Endothelial cell (in vitro differentiated cells): ENCODE measurements around the gene FARP1. TPM values are rescaled to one million over a fixed set of nuclear protein-coding genes. Genes with fewer than 3 reads are reported as not detected.

Source experiments
- DNase-seq: peaks from one replicate; pipeline ENCODE4 v3.0.0; 2021; ENCODE audit warnings: low spot score
- H3K27ac Mint-ChIP-seq: one replicate; pipeline ENCODE4 v1.8.0; 2021; ENCODE audit warnings: mixed read lengths, inconsistent platforms; ENCODE audit not compliant: unreplicated experiment
- H3K27me3 Mint-ChIP-seq: one replicate; pipeline ENCODE4 v1.8.0; 2021; ENCODE audit warnings: mild to moderate bottlenecking, moderate library complexity, mixed read lengths, inconsistent platforms; ENCODE audit not compliant: unreplicated experiment
- H3K36me3 Mint-ChIP-seq: one replicate; pipeline ENCODE4 v1.8.0; 2021; ENCODE audit warnings: mild to moderate bottlenecking, low read depth, mixed read lengths, inconsistent platforms; ENCODE audit not compliant: unreplicated experiment
- H3K4me1 Mint-ChIP-seq: one replicate; pipeline ENCODE4 v1.8.0; 2021; ENCODE audit warnings: mild to moderate bottlenecking, mixed read lengths, inconsistent platforms; ENCODE audit not compliant: unreplicated experiment
- H3K4me3 Mint-ChIP-seq: one replicate; pipeline ENCODE4 v1.8.0; 2021; ENCODE audit warnings: mild to moderate bottlenecking, mixed read lengths, inconsistent platforms; ENCODE audit not compliant: unreplicated experiment
- H3K9me3 Mint-ChIP-seq: one replicate; pipeline ENCODE4 v1.8.0; 2021; ENCODE audit warnings: mixed read lengths, inconsistent platforms; ENCODE audit not compliant: unreplicated experiment
- CTCF ChIP-seq: fragments of 200-600 bp; sonication (generic); IDR thresholded peaks from one replicate; pipeline ENCODE4 v1.5.0; 2021; ENCODE audit warnings: antibody characterized with exemption; ENCODE audit not compliant: unreplicated experiment
- total RNA-seq: library from RNA; stranded (reverse); fragmentation: NEBNext Ultra II Directional; extraction: Animal tissue kit (Norgen Biotek cat#: 25700); gene quantifications from one replicate; pipeline ENCODE4 v1.2.1, GENCODE V29; 2021; ENCODE audit not compliant: unreplicated experiment

FARP1 gene
- total RNA-seq, 1 donor from 2014 or later, result 167 TPM

- Mint-ChIP-seq H3K4me1 (no peaks in the 10 kb centered on the region), H3K9me3 (no peaks in the 10 kb centered on the region), H3K4me3 (no peak overlapping the region), H3K27me3 (peaks cover 2% of the 10 kb centered on the region), H3K27ac (no peak overlapping the region), H3K36me3 (peaks cover 32% of the 10 kb centered on the region)
- no peak for TF ChIP-seq CTCF
- DNase-seq, result no peak
Measured at GRCh38 chr13:98397221-98397620, 254.3 kb downstream of the FARP1 start.

DNA sequence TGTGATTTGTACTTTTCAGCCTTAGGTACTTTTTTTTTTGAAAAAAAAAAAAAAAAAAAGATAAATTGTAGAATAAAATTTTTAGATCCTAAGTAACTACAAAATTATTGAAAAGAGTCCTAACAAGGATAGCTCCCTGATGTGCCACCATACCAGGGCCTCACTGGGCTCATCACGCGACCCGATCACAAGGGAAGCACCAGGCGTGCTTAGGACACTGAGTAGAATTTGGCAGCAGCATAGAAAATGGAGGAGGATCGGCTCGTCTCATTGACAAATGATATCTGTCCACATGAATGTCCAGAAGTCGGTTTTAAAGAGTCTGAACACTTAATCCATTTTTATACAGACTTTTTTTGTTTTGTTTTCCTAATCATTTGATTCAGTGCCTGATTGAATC is 255.0 kb downstream of the FARP1 start:
- no peak for DNase-seq
- Mint-ChIP-seq H3K4me3 (no peak overlapping the region), H3K4me1 (no peaks in the 10 kb centered on the region), H3K36me3 (peaks cover 27% of the 10 kb centered on the region), H3K9me3 (no peaks in the 10 kb centered on the region), H3K27ac (no peak overlapping the region), H3K27me3 (peaks cover 2% of the 10 kb centered on the region)
- TF ChIP-seq CTCF, result no peak

DNA sequence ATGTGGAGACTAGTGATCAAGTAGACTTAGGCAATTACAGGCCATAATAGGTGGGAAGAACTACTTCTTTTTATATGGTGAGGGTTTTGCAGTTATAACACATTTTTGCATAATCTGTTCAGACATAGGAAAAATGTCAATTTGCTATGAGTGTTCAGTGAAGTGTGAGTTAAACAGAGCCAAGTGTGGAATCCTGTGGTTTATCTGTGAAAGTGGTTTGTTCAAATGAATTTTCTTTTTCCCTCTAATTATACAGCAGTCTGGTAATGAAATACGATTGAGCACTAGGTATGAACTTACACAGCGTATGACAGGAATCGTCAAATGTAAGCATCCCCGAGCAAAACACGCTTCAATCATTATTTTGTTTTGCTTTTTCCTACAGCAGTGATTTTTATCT is 255.7 kb downstream of the FARP1 start:
- Mint-ChIP-seq H3K27me3 (peaks cover 2% of the 10 kb centered on the region), H3K9me3 (no peaks in the 10 kb centered on the region), H3K4me3 (no peak overlapping the region), H3K27ac (no peak overlapping the region), H3K4me1 (no peaks in the 10 kb centered on the region), H3K36me3 (peaks cover 27% of the 10 kb centered on the region)
- no peak for TF ChIP-seq CTCF
- DNase-seq, result no peak

- TF ChIP-seq CTCF, result no peak
- Mint-ChIP-seq H3K36me3 (peaks cover 31% of the 10 kb centered on the region), H3K9me3 (no peaks in the 10 kb centered on the region), H3K27ac (no peak overlapping the region), H3K27me3 (peaks cover 2% of the 10 kb centered on the region), H3K4me1 (no peaks in the 10 kb centered on the region), H3K4me3 (no peak overlapping the region)
- no peak for DNase-seq
Measured at GRCh38 chr13:98399756-98400155, 256.9 kb downstream of the FARP1 start.

- DNase-seq, result no peak
- Mint-ChIP-seq H3K9me3 (no peaks in the 10 kb centered on the region), H3K4me3 (no peak overlapping the region), H3K4me1 (peaks cover 10% of the 10 kb centered on the region), H3K36me3 (peaks cover 17% of the 10 kb centered on the region), H3K27ac (no peak overlapping the region), H3K27me3 (peaks cover 2% of the 10 kb centered on the region)
- TF ChIP-seq CTCF, result no peak
Measured at GRCh38 chr13:98401934-98402333, 259.0 kb downstream of the FARP1 start.
